Measurements from ENCODE around the gene ZNF273.

Gene ZNF273

GRCh38 chr7:64878684-64879083, 24.4 kb upstream of the ZNF273 start:
- Histone ChIP-seq H2AK5ac (ENCODE audit: low read length) (no peak overlapping the region), H3K79me1 (ENCODE audit: low read length) (no peaks in the 10 kb centered on the region), H3K18ac (ENCODE audit: low read length) (no peak overlapping the region), H3K4ac (ENCODE audit: low read depth, low read length) (no peak overlapping the region), H2BK5ac (ENCODE audit: low read length) (no peak overlapping the region), H3K4me2 (ENCODE audit: low read length) (no peak overlapping the region), H3K27me3 (ENCODE audit: insufficient read depth, low read length, poor library complexity) (no peaks in the 10 kb centered on the region), H3K4me1 (ENCODE audit: control insufficient read depth, low read depth, low read length) (no peaks in the 10 kb centered on the region), H2BK120ac (ENCODE audit: low read depth, low read length) (no peak overlapping the region), H3K27ac (ENCODE audit: low read depth, low read length) (no peak overlapping the region), H4K8ac (ENCODE audit: low read depth, low read length) (no peak overlapping the region), H2BK15ac (replicated peaks; ENCODE audit: low read depth) (no peak overlapping the region), H4K5ac (ENCODE audit: low read length) (no peak overlapping the region), H3K79me2 (ENCODE audit: control insufficient read depth, insufficient read depth, low read length) (no peaks in the 10 kb centered on the region), H3K4me3 (ENCODE audit: low read length) (no peak overlapping the region), H3K23ac (ENCODE audit: low read length) (no peak overlapping the region), H3K56ac (ENCODE audit: low read length) (no peak overlapping the region), H3K9ac (ENCODE audit: low read length) (no peak overlapping the region), H3K36me3 (ENCODE audit: control insufficient read depth, insufficient read depth, low read length) (no peaks in the 10 kb centered on the region)
- no CpG with 5 or more reads among the region's 5 CpGs for WGBS (ENCODE audit: extremely low coverage, insufficient coverage, low lambda C conversion rate)
- DNase-seq, result no peak

GRCh38 chr7:64879086-64879730, 23.9 kb upstream of the ZNF273 start:
- no peak overlapping the region for H3K9ac ChIP-seq (ENCODE audit: low read length)
- no peaks in the 10 kb centered on the region for H3K79me2 ChIP-seq (ENCODE audit: control insufficient read depth, insufficient read depth, low read length)
- H3K4ac ChIP-seq (ENCODE audit: low read depth, low read length), result no peak overlapping the region
- WGBS (ENCODE audit: extremely low coverage, insufficient coverage, low lambda C conversion rate), result no CpG with 5 or more reads among the region's 9 CpGs
- no peak for DNase-seq
- no peaks in the 10 kb centered on the region for H3K36me3 ChIP-seq (ENCODE audit: control insufficient read depth, insufficient read depth, low read length)
- H4K5ac ChIP-seq (ENCODE audit: low read length), result no peak overlapping the region
- H3K56ac ChIP-seq (ENCODE audit: low read length), result no peak overlapping the region
- H2BK15ac ChIP-seq (replicated peaks; ENCODE audit: low read depth), result no peak overlapping the region
- H3K27me3 ChIP-seq (ENCODE audit: insufficient read depth, low read length, poor library complexity), result no peaks in the 10 kb centered on the region
- H3K4me2 ChIP-seq (ENCODE audit: low read length), result no peak overlapping the region
- H2BK120ac ChIP-seq (ENCODE audit: low read depth, low read length), result no peak overlapping the region
- H3K4me3 ChIP-seq (ENCODE audit: low read length), result no peak overlapping the region
- no peak overlapping the region for H2BK5ac ChIP-seq (ENCODE audit: low read length)
- no peak overlapping the region for H2AK5ac ChIP-seq (ENCODE audit: low read length)
- H3K4me1 ChIP-seq (ENCODE audit: control insufficient read depth, low read depth, low read length), result no peaks in the 10 kb centered on the region
- no peak overlapping the region for H3K23ac ChIP-seq (ENCODE audit: low read length)
- no peak overlapping the region for H4K8ac ChIP-seq (ENCODE audit: low read depth, low read length)
- H3K79me1 ChIP-seq (ENCODE audit: low read length), result no peaks in the 10 kb centered on the region
- no peak overlapping the region for H3K27ac ChIP-seq (ENCODE audit: low read depth, low read length)
- H3K18ac ChIP-seq (ENCODE audit: low read length), result no peak overlapping the region

DNA sequence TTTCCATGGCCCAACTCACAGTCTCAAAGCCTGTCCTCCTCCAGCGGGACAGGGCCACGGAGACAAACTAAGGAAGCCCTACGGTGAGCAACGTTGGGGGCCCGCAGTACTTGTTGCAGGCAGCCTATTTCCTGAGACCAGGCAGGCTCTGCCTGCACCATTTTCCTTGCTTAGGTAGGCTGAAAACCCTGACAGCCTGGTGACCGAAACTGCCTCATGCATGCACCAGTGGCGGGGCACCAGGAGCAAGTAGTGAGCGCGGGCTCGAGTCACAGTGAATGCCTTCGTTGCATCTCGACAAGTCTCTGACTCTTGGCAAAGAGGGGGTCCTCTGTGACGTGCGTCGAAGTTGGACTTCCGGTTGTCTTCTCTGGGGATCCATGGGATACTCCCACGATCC, 23.3 kb upstream of the ZNF273 start:
- Histone ChIP-seq H2BK15ac (replicated peaks; ENCODE audit: low read depth) (no peak overlapping the region), H2AK5ac (ENCODE audit: low read length) (no peak overlapping the region), H2BK5ac (ENCODE audit: low read length) (no peak overlapping the region), H4K8ac (ENCODE audit: low read depth, low read length) (no peak overlapping the region), H3K4me3 (ENCODE audit: low read length) (no peak overlapping the region), H3K36me3 (ENCODE audit: control insufficient read depth, insufficient read depth, low read length) (no peaks in the 10 kb centered on the region), H3K4me1 (ENCODE audit: control insufficient read depth, low read depth, low read length) (no peaks in the 10 kb centered on the region), H3K27ac (ENCODE audit: low read depth, low read length) (no peak overlapping the region), H2BK120ac (ENCODE audit: low read depth, low read length) (no peak overlapping the region), H3K79me2 (ENCODE audit: control insufficient read depth, insufficient read depth, low read length) (no peaks in the 10 kb centered on the region), H3K56ac (ENCODE audit: low read length) (no peak overlapping the region), H3K23ac (ENCODE audit: low read length) (no peak overlapping the region), H3K4me2 (ENCODE audit: low read length) (no peak overlapping the region), H3K9ac (ENCODE audit: low read length) (no peak overlapping the region), H3K27me3 (ENCODE audit: insufficient read depth, low read length, poor library complexity) (no peaks in the 10 kb centered on the region), H3K18ac (ENCODE audit: low read length) (no peak overlapping the region), H3K4ac (ENCODE audit: low read depth, low read length) (no peak overlapping the region), H3K79me1 (ENCODE audit: low read length) (no peaks in the 10 kb centered on the region), H4K5ac (ENCODE audit: low read length) (no peak overlapping the region)
- WGBS (ENCODE audit: extremely low coverage, insufficient coverage, low lambda C conversion rate), result no CpG with 5 or more reads among the region's 17 CpGs
- DNase-seq, result no peak

DNA sequence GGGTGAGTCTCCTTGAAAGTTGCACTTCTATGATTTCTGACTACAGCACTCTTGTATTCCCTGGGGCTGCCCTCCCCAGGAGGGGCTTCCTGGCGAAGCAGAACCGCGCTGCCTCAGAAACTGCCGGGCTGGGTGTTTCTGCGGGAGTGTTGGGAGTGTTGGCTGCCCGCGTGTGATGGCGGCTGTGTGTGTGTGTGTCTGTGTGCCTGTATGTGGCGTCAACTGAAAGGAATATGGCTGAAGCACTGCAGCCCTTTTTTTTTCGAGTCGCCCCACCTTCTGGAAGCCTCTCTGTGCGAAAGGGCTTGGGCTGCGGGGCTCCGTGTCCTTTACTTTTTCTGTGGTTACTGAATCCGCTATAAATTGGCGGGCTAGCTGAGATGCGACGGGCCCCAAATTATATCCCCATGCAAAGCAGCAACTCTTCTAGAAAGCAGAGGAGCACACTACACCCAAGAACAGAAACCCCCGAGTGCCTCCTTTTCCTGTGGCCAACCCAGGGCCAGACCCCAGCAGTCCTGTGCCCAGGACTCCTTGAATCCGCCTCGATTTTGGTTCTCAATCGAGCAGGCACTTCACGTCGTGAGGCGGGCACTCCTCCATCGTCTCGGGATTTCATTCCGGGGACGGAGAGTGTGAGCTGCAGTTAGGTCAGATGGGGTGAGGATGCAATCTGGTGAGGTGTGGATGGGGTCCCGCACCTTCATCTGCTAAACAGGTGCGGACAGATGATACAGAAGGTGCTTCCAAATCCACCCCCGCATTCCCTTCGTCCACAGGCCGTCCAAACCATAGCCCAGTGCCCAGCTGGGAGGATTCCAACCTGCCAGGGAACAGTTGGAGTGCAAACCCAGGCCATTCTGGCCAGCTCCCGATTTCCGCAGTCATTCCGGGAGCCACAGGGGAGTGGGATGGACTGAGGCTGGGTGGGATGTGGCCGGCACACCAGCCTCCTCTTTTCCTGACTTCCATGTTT, 22.5 kb upstream of the ZNF273 start:
- Histone ChIP-seq H3K27ac (ENCODE audit: low read depth, low read length) (no peak overlapping the region), H3K18ac (ENCODE audit: low read length) (no peak overlapping the region), H3K4ac (ENCODE audit: low read depth, low read length) (no peak overlapping the region), H3K4me2 (ENCODE audit: low read length) (no peak overlapping the region), H2BK120ac (ENCODE audit: low read depth, low read length) (no peak overlapping the region), H4K8ac (ENCODE audit: low read depth, low read length) (no peak overlapping the region), H4K5ac (ENCODE audit: low read length) (no peak overlapping the region), H2AK5ac (ENCODE audit: low read length) (no peak overlapping the region), H3K23ac (ENCODE audit: low read length) (no peak overlapping the region), H3K4me3 (ENCODE audit: low read length) (no peak overlapping the region), H3K9ac (ENCODE audit: low read length) (no peak overlapping the region), H3K36me3 (ENCODE audit: control insufficient read depth, insufficient read depth, low read length) (no peaks in the 10 kb centered on the region), H3K79me1 (ENCODE audit: low read length) (no peaks in the 10 kb centered on the region), H2BK5ac (ENCODE audit: low read length) (no peak overlapping the region), H2BK15ac (replicated peaks; ENCODE audit: low read depth) (no peak overlapping the region), H3K56ac (ENCODE audit: low read length) (no peak overlapping the region), H3K79me2 (ENCODE audit: control insufficient read depth, insufficient read depth, low read length) (no peaks in the 10 kb centered on the region), H3K27me3 (ENCODE audit: insufficient read depth, low read length, poor library complexity) (no peaks in the 10 kb centered on the region), H3K4me1 (ENCODE audit: control insufficient read depth, low read depth, low read length) (no peaks in the 10 kb centered on the region)
- no CpG with 5 or more reads among the region's 38 CpGs for WGBS (ENCODE audit: extremely low coverage, insufficient coverage, low lambda C conversion rate)
- no peak for DNase-seq

- Histone ChIP-seq H3K27ac (ENCODE audit: low read depth, low read length) (no peak overlapping the region), H3K4ac (ENCODE audit: low read depth, low read length) (no peak overlapping the region), H3K4me2 (ENCODE audit: low read length) (no peak overlapping the region), H4K8ac (ENCODE audit: low read depth, low read length) (no peak overlapping the region), H3K27me3 (ENCODE audit: insufficient read depth, low read length, poor library complexity) (no peaks in the 10 kb centered on the region), H2BK120ac (ENCODE audit: low read depth, low read length) (no peak overlapping the region), H3K56ac (ENCODE audit: low read length) (no peak overlapping the region), H2AK5ac (ENCODE audit: low read length) (no peak overlapping the region), H3K36me3 (ENCODE audit: control insufficient read depth, insufficient read depth, low read length) (no peaks in the 10 kb centered on the region), H2BK15ac (replicated peaks; ENCODE audit: low read depth) (no peak overlapping the region), H3K18ac (ENCODE audit: low read length) (no peak overlapping the region), H3K23ac (ENCODE audit: low read length) (no peak overlapping the region), H3K4me3 (ENCODE audit: low read length) (no peak overlapping the region), H3K4me1 (ENCODE audit: control insufficient read depth, low read depth, low read length) (no peaks in the 10 kb centered on the region), H3K9ac (ENCODE audit: low read length) (no peak overlapping the region), H3K79me2 (ENCODE audit: control insufficient read depth, insufficient read depth, low read length) (no peaks in the 10 kb centered on the region), H4K5ac (ENCODE audit: low read length) (no peak overlapping the region), H3K79me1 (ENCODE audit: low read length) (no peaks in the 10 kb centered on the region), H2BK5ac (ENCODE audit: low read length) (no peak overlapping the region)
- WGBS (ENCODE audit: extremely low coverage, insufficient coverage, low lambda C conversion rate), result no CpG with 5 or more reads among the region's 26 CpGs
- DNase-seq, result no peak
These were observed 21.4 kb upstream of the ZNF273 start for GRCh38 chr7:64881461-64882287.
